PC-3 (cell line): ENCODE data around the gene GTPBP3.

Experiments
- EZH2 ChIP-seq: fragments of 300-600 bp; sonication (generic); IDR thresholded peaks from one replicate; pipeline ENCODE4 v1.6.1; 2017; ENCODE audit warnings: antibody characterized with exemption, mild to moderate bottlenecking, low read length; ENCODE audit not compliant: unreplicated experiment
- TF ChIP-seq, protein P1 (sequence below): fragments of 300-600 bp; sonication (generic); conservative IDR thresholded peaks from 2 replicates; pipeline ENCODE4 v1.5.1; 2017; ENCODE audit warnings: antibody characterized with exemption, low read depth, mild to moderate bottlenecking, low read length

DNA sequence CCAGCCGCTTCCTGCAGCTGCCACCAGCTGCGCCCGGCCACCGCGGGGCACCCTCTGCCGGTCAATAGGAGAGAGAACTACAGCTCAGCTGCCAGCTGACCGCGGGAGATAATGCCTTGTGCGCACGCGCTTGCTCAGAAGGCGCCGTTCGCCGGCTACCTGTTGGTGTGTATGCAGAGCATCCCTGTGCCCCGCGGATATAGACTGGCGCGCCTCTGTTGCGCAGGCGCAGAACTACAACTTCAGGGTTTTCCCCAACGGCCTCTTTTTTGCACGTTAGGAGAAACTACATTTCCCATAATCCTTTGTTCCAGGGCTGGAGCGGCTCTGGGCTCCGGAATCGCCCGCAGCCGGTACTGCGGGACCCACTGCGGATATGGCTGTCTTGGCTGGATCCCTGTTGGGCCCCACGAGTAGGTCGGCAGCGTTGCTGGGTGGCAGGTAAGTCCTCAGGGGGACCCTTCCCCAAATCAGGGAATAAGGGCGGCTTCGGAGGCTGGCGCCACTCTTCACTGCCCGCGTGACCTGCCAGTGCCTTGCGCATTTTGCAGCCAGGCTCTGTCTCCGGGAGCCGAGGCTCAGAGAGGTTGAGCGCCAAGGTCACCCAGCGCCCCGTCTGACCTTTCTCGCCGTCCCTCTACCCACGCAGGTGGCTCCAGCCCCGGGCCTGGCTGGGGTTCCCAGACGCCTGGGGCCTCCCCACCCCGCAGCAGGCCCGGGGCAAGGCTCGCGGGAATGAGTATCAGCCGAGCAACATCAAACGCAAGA is 31.7 kb upstream of the GTPBP3 start, which contains the start of gene MRPL34:
- TF ChIP-seq, protein P1, sequence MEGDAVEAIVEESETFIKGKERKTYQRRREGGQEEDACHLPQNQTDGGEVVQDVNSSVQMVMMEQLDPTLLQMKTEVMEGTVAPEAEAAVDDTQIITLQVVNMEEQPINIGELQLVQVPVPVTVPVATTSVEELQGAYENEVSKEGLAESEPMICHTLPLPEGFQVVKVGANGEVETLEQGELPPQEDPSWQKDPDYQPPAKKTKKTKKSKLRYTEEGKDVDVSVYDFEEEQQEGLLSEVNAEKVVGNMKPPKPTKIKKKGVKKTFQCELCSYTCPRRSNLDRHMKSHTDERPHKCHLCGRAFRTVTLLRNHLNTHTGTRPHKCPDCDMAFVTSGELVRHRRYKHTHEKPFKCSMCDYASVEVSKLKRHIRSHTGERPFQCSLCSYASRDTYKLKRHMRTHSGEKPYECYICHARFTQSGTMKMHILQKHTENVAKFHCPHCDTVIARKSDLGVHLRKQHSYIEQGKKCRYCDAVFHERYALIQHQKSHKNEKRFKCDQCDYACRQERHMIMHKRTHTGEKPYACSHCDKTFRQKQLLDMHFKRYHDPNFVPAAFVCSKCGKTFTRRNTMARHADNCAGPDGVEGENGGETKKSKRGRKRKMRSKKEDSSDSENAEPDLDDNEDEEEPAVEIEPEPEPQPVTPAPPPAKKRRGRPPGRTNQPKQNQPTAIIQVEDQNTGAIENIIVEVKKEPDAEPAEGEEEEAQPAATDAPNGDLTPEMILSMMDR = peak; percentile 85
- TF ChIP-seq EZH2 = no peak
